Activated naive CD4-positive, alpha-beta T cell treated with anti-CD3 and anti-CD28 coated beads, Interleukin-2, amount 50 U/mL, for 24 hours (primary cell): ENCODE results near the gene RAMACL.

Experiments
- H3K27ac Mint-ChIP-seq: one replicate; pipeline ENCODE4 v1.8.0; 2021; ENCODE audit warnings: mild to moderate bottlenecking, mixed read lengths
- H3K27me3 Mint-ChIP-seq: one replicate; pipeline ENCODE4 v1.8.0; 2021; ENCODE audit warnings: mixed read lengths
- H3K36me3 Mint-ChIP-seq: one replicate; pipeline ENCODE4 v1.8.0; 2021; ENCODE audit warnings: mixed read lengths
- H3K4me1 Mint-ChIP-seq: one replicate; pipeline ENCODE4 v1.8.0; 2021; ENCODE audit warnings: mixed read lengths
- H3K4me3 Mint-ChIP-seq: one replicate; pipeline ENCODE4 v1.8.0; 2021; ENCODE audit warnings: mild to moderate bottlenecking, mixed read lengths
- H3K9me3 Mint-ChIP-seq: one replicate; pipeline ENCODE4 v1.8.0; 2021; ENCODE audit warnings: mixed read lengths

RAMACL gene

GRCh38 chr6:166559662-166560061, 26.8 kb downstream of the RAMACL start:
- H3K27me3 Mint-ChIP-seq = peaks cover 2% of the 10 kb centered on the region
- H3K9me3 Mint-ChIP-seq = peaks cover 6% of the 10 kb centered on the region
- peaks cover 6% of the 10 kb centered on the region for H3K36me3 Mint-ChIP-seq
- H3K4me1 Mint-ChIP-seq = peaks cover 6% of the 10 kb centered on the region
- no peak overlapping the region for H3K4me3 Mint-ChIP-seq
- no peak overlapping the region for H3K27ac Mint-ChIP-seq

- Mint-ChIP-seq H3K27ac (no peak overlapping the region), H3K9me3 (peaks cover 6% of the 10 kb centered on the region), H3K4me1 (peaks cover 6% of the 10 kb centered on the region), H3K27me3 (peaks cover 2% of the 10 kb centered on the region), H3K4me3 (no peak overlapping the region), H3K36me3 (peaks cover 6% of the 10 kb centered on the region)
These were observed 27.3 kb downstream of the RAMACL start for GRCh38 chr6:166559211-166559610.

GRCh38 chr6:166558156-166559005, 28.1 kb downstream of the RAMACL start:
- Mint-ChIP-seq H3K4me1 (peaks cover 6% of the 10 kb centered on the region), H3K27ac (no peak overlapping the region), H3K27me3 (peaks cover 2% of the 10 kb centered on the region), H3K36me3 (peaks cover 6% of the 10 kb centered on the region), H3K9me3 (peaks cover 6% of the 10 kb centered on the region), H3K4me3 (no peak overlapping the region)

- Mint-ChIP-seq H3K27me3 (peaks cover 2% of the 10 kb centered on the region), H3K36me3 (peaks cover 6% of the 10 kb centered on the region), H3K27ac (no peak overlapping the region), H3K9me3 (peaks cover 6% of the 10 kb centered on the region), H3K4me1 (peaks cover 6% of the 10 kb centered on the region), H3K4me3 (no peak overlapping the region)
These were observed 29.6 kb downstream of the RAMACL start for GRCh38 chr6:166556863-166557322.

- Mint-ChIP-seq H3K27me3 (peaks cover 2% of the 10 kb centered on the region), H3K9me3 (peaks cover 6% of the 10 kb centered on the region), H3K4me1 (peaks cover 6% of the 10 kb centered on the region), H3K27ac (no peak overlapping the region), H3K36me3 (peaks cover 5% of the 10 kb centered on the region), H3K4me3 (no peak overlapping the region)
These were observed 30.1 kb downstream of the RAMACL start for GRCh38 chr6:166556336-166556735.

GRCh38 chr6:166555086-166555485, 31.4 kb downstream of the RAMACL start:
- Mint-ChIP-seq H3K4me3 (no peak overlapping the region), H3K27me3 (peaks cover 2% of the 10 kb centered on the region), H3K27ac (no peak overlapping the region), H3K9me3 (peaks cover 10% of the 10 kb centered on the region), H3K36me3 (peaks cover 5% of the 10 kb centered on the region), H3K4me1 (peaks cover 6% of the 10 kb centered on the region)

- Mint-ChIP-seq H3K36me3 (peaks cover 2% of the 10 kb centered on the region), H3K9me3 (peaks cover 10% of the 10 kb centered on the region), H3K27me3 (peaks cover 2% of the 10 kb centered on the region), H3K4me3 (no peak overlapping the region), H3K4me1 (peaks cover 6% of the 10 kb centered on the region), H3K27ac (no peak overlapping the region)
These were observed 32.2 kb downstream of the RAMACL start for GRCh38 chr6:166554316-166554715.

GRCh38 chr6:166553563-166554271, 32.8 kb downstream of the RAMACL start:
- peaks cover 2% of the 10 kb centered on the region for H3K27me3 Mint-ChIP-seq
- H3K4me3 Mint-ChIP-seq = no peak overlapping the region
- H3K9me3 Mint-ChIP-seq = peaks cover 4% of the 10 kb centered on the region
- no peaks in the 10 kb centered on the region for H3K36me3 Mint-ChIP-seq
- H3K27ac Mint-ChIP-seq = no peak overlapping the region
- peaks cover 6% of the 10 kb centered on the region for H3K4me1 Mint-ChIP-seq

- Mint-ChIP-seq H3K36me3 (no peaks in the 10 kb centered on the region), H3K4me1 (peaks cover 6% of the 10 kb centered on the region), H3K4me3 (no peak overlapping the region), H3K9me3 (peaks cover 4% of the 10 kb centered on the region), H3K27me3 (peaks cover 2% of the 10 kb centered on the region), H3K27ac (no peak overlapping the region)
These were observed 33.9 kb downstream of the RAMACL start for GRCh38 chr6:166552600-166552999.

GRCh38 chr6:166551754-166552495, 34.6 kb downstream of the RAMACL start:
- no peak overlapping the region for H3K4me3 Mint-ChIP-seq
- H3K27ac Mint-ChIP-seq = no peak overlapping the region
- peaks cover 4% of the 10 kb centered on the region for H3K9me3 Mint-ChIP-seq
- H3K27me3 Mint-ChIP-seq = peaks cover under 1% of the 10 kb centered on the region
- peaks cover under 1% of the 10 kb centered on the region for H3K4me1 Mint-ChIP-seq
- H3K36me3 Mint-ChIP-seq = no peaks in the 10 kb centered on the region

GRCh38 chr6:166546653-166547052, 39.8 kb downstream of the RAMACL start:
- Mint-ChIP-seq H3K27me3 (no peaks in the 10 kb centered on the region), H3K4me3 (no peak overlapping the region), H3K27ac (no peak overlapping the region), H3K36me3 (peaks cover 1% of the 10 kb centered on the region), H3K4me1 (peaks cover 6% of the 10 kb centered on the region), H3K9me3 (peaks cover 4% of the 10 kb centered on the region)

- Mint-ChIP-seq H3K4me1 (peaks cover 19% of the 10 kb centered on the region), H3K27me3 (no peaks in the 10 kb centered on the region), H3K4me3 (no peak overlapping the region), H3K27ac (no peak overlapping the region), H3K9me3 (no peaks in the 10 kb centered on the region), H3K36me3 (peaks cover 1% of the 10 kb centered on the region)
These were observed 41.1 kb downstream of the RAMACL start for GRCh38 chr6:166545156-166546034.

- Mint-ChIP-seq H3K27me3 (no peaks in the 10 kb centered on the region), H3K27ac (no peak overlapping the region), H3K4me3 (no peak overlapping the region), H3K36me3 (peaks cover 1% of the 10 kb centered on the region), H3K4me1 (peaks cover 26% of the 10 kb centered on the region), H3K9me3 (no peaks in the 10 kb centered on the region)
These were observed 42.2 kb downstream of the RAMACL start for GRCh38 chr6:166544296-166544605.

GRCh38 chr6:166543603-166544295, 42.7 kb downstream of the RAMACL start:
- H3K9me3 Mint-ChIP-seq = no peaks in the 10 kb centered on the region
- H3K27me3 Mint-ChIP-seq = no peaks in the 10 kb centered on the region
- H3K4me3 Mint-ChIP-seq = no peak overlapping the region
- H3K36me3 Mint-ChIP-seq = peaks cover 1% of the 10 kb centered on the region
- H3K4me1 Mint-ChIP-seq = peaks cover 27% of the 10 kb centered on the region
- no peak overlapping the region for H3K27ac Mint-ChIP-seq
